Erythroblast (primary cell): Measurements from ENCODE around the gene PLA2G12A.

Experiments
- GATA1 ChIP-seq: IDR thresholded peaks from 2 replicates; pipeline ENCODE4 v1.6.1; 2011; ENCODE audit warnings: low read depth, mild to moderate bottlenecking, control low read depth, low read length, moderate library complexity
- POLR2A ChIP-seq: IDR thresholded peaks from 2 replicates; pipeline ENCODE4 v1.6.1; 2011; ENCODE audit warnings: mild to moderate bottlenecking, low read length

- TF ChIP-seq POLR2A: no peak
- TF ChIP-seq GATA1: no peak
These were observed 5.9 kb upstream of the PLA2G12A start for GRCh38 chr4:109735566-109736365.
